CD4-positive, alpha-beta T cell treated with Interleukin-12 subunit alpha and Interleukin-12 subunit beta, for 1 hour (primary cell): ENCODE results near the gene USP7.
"Not testable (repeated sequence)": the region's sequence is repeated elsewhere in the genome, so short reads cannot be mapped to it uniquely, and the experiment has no call there.

Experiments used
- DNase-seq: peaks from one replicate; pipeline ENCODE4 v3.0.0-alpha.2; 2020

Gene USP7

GRCh38 chr16:8855972-8856371 is 107.7 kb downstream of the USP7 start:
- no peak for DNase-seq

GRCh38 chr16:8855051-8855786 is 108.5 kb downstream of the USP7 start:
- no peak for DNase-seq

DNA sequence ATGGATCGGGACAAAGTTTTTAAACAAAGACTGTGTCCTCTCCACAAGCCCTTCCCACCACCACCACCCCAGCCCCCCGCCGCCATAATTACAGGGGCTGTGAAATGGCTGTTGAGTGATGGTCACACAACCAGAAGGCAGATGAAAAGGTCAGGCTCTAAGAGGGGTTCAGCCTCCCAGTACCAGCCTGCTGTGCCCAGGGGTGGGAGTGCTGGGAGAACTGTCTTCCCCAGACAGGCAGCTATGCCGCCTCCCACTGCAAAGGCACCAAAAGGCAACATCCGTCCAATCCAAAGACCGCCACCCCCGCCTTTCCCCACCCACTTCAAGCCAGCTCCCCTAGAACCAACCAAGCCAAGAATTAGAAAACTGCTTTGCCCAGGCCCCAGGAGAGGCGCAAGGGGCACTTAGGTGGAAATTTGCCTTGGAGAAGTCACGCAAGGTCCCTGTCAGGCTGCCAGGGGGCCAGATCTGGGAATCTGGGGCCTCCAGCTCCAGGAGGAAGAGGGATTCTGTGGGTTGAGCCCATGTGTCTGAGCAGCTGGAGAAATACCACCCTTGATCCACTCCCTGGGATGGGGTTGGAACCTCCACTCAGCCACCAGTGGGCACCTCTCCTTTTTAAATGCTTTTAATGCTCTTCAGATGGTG is 109.3 kb downstream of the USP7 start:
- DNase-seq, result no peak

- no peak for DNase-seq
These were observed 110.1 kb downstream of the USP7 start for GRCh38 chr16:8853611-8854010.

GRCh38 chr16:8853150-8853549 is 110.6 kb downstream of the USP7 start:
- no peak for DNase-seq

- no peak for DNase-seq
These were observed 111.2 kb downstream of the USP7 start for GRCh38 chr16:8852534-8852933.

DNA sequence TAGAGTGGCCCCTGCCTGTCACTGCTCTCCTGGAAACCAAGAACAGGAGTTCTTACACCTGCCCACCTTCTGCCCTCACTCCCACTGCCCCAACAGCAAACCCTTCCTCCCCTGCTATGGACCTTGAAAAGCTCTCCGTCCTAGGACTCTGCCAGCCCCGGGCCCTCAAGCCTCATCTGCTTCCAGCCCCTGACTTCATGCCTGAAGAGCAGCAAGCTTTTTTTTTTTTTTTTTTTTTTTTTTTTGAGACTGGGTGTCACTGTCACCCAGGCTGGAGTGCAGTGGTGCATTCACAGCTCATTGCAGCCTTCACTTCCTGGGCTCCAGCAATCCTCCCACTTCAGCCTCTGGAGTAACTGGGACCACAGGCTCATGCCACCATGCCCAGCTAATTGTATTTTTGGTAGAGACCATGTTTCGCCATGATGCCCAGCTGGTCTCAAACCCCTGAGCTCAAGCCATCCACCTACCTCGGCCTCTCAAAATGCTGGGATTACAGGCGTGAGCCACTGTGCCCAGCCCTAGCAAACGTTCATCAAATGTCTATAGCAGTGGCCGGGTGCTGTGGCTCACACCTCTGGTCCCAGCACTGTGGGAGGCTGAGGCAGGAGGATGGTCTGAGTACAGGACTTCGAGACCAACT is 111.8 kb downstream of the USP7 start:
- no peak for DNase-seq

- DNase-seq, result no peak
These were observed 113.3 kb downstream of the USP7 start for GRCh38 chr16:8850279-8850885.

GRCh38 chr16:8849411-8850011 is 114.2 kb downstream of the USP7 start:
- no peak for DNase-seq

GRCh38 chr16:8848939-8849391 is 114.7 kb downstream of the USP7 start:
- no peak for DNase-seq

DNA sequence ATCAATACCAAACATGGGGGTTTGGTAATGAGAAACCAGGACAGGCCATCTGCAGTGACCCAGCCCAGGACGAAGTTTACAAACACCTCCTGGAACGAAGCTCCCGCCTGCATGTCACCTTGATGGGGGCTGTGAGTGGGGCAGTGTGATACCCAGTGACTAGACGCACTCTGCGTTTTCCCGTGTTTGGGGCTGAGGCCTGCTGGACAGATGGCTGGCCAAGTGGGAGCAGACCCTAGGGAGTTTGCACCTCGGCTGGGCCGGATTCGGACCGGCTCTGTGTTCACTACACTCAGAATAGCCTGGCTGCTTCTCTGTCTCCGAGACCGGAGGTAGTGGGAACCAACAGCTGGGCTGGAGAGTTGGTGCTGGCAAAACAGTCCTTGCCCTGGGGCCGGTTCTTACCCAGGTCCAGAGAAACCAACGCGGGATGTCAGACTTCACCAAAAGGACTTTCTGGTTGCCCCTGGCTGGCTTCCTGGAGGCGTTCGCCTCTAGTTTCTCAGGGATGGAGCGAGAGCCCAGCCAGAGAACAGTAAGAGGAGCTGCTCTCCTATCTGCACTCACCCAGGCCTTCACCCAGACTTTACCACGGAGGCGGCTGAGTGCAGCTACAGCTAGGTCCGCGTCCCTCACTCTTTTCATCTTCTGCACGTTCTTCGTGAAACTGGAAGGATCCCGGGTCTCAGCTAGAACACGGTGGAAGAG is 115.3 kb downstream of the USP7 start:
- DNase-seq, result no peak

- DNase-seq, result no peak
These were observed 116.1 kb downstream of the USP7 start for GRCh38 chr16:8847623-8848022.

DNA sequence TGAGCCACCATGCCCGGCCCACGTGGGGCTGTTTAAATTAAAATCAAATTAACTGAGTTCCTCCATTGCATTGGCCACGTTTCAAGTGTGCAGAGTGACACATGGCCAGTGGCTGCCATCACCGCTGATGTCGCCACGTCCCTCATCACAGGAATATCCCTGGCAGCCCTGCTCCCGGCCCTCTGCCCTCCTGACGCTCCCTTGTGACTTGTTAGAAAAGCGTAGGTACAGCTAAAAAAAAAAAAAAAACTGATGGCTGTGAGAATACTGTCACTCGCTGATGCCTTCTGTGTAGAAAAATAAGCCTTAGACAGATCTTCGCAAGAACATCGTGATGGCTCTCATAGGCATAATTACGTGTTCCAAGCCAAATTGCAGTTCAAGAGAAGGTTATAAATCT is 116.6 kb downstream of the USP7 start:
- no peak for DNase-seq

DNA sequence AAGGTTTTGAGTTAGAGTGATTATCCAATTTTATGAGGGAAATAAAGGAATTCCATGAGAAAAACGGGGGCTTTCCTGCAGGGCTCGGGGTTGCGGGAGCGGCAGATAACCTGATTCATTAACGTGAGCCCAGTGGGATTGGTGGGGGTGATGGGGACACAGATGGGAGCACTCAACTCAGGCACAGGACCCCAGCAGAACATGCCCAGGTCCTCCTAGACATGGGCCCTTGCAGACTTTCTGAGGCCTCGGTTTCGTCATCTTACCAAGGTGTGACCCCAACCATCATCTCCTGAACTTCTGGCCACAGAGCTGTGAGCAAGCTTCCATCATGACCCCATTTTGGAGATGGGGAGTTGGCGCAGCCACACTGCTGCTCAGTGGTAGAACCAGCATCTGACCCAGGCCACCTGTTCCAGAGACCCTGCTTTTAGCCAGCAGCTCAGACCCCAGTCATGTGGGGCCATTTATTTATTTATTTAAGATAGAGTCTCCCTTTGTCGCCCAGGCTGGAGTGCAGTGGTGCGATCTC is 117.2 kb downstream of the USP7 start:
- DNase-seq, result no peak

DNA sequence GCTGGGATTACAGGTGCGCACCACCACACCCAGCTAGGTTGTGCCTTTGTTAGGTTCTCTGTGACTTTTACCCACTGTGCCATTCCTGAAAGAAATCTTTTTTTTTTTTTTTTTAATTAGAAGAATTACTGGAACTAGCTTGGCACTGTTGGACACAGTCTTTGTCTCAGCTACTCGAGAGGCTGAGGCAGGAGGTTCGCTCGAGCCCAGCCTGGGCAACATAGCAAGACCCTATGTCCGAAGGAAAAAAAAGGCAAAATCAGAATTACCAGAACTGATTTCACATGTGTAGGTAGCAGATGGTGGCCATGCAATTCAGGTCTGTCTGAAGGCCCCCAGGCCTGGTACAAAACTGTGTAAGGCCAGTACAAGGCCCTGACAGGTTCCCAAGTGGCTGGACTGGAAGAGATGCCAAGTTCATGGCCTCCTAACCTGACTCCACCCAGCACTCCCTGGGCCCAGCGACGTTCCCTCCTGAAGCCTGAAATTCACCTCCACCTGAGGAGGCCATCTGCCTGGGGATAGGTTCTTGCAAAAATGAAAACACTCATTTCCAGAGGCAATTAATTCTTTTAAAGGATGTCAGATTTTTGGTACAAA is 117.9 kb downstream of the USP7 start:
- no peak for DNase-seq

DNA sequence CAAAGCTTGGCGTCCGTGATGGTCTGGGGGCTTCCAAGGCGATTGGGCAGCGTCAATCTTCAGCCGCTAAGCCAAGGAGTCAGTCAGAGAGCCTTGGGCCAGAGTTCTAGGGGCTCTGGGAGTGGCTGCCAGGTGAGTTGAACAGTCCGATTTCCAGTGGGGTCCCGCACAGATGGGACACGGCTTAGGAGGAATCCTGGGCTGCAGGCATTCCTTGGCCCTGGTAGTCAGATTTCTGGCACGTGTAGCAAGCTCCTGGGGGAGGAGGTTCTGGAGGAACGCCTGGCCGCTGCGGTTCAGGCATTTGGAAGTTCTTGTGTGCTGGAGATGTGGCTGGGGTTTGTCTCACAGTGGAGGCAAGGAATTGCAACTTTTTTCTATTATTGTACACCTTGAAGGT is 120.4 kb downstream of the USP7 start:
- DNase-seq, result not testable (repeated sequence)
